ENCODE data around the gene CREG1.
A peak's percentile ranks its signal among the peaks of the same experiment; 100 is the strongest.

DNA sequence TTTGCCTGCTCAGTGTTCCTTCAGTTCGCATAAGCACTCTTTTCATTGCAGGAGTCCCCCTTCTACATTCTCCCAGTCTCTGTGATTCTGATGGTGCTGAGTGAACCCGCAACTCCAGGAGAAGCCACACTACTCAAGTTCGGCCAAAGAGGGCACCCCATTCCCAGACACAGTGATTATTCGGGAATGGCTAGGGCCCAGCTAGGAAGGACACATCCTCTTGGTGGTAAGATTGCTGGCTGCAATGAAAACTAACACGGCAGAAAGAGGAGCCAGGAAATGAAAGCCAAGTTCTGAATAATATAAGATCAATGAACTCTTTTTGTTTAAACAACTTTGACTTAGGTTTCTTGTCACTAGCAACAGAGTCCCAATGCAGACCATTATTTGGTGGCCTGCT is 14.9 kb downstream of the CREG1 start:
- TF ChIP-seq, protein P1, sequence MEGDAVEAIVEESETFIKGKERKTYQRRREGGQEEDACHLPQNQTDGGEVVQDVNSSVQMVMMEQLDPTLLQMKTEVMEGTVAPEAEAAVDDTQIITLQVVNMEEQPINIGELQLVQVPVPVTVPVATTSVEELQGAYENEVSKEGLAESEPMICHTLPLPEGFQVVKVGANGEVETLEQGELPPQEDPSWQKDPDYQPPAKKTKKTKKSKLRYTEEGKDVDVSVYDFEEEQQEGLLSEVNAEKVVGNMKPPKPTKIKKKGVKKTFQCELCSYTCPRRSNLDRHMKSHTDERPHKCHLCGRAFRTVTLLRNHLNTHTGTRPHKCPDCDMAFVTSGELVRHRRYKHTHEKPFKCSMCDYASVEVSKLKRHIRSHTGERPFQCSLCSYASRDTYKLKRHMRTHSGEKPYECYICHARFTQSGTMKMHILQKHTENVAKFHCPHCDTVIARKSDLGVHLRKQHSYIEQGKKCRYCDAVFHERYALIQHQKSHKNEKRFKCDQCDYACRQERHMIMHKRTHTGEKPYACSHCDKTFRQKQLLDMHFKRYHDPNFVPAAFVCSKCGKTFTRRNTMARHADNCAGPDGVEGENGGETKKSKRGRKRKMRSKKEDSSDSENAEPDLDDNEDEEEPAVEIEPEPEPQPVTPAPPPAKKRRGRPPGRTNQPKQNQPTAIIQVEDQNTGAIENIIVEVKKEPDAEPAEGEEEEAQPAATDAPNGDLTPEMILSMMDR (conservative IDR thresholded peaks at IDR 0.05; ENCODE audit: low read length), result peak; percentile 19; the same call in 1 of the 2 replicates
- TF ChIP-seq EZH2phosphoT487 (IDR thresholded peaks at IDR 0.05; ENCODE audit: borderline replicate concordance, low read depth, low read length), result no peak
